ENCODE results near the gene SLC9A3. TPM values are rescaled to one million over a fixed set of nuclear protein-coding genes. Genes with fewer than 3 reads are reported as not detected.

The SLC9A3 gene
- total RNA-seq, 1 experiment from 2014 or later, result 0.85 TPM

- H3K23me2 ChIP-seq (ENCODE audit: insufficient read length, low read depth, low read length, poor library complexity, severe bottlenecking), result no peaks in the 10 kb centered on the region
- no peaks in the 10 kb centered on the region for H3K36me3 Mint-ChIP-seq (ENCODE audit: insufficient read depth in 1 of 3, low read depth in 3 of 3)
- no peak overlapping the region for H3K18ac ChIP-seq (ENCODE audit: insufficient read length, low read depth, low read length)
- no peak overlapping the region for H3K4me3 Mint-ChIP-seq
- H4K8ac ChIP-seq (replicated peaks; ENCODE audit: insufficient read length, low read depth, low read length), result no peak overlapping the region
- H4K91ac ChIP-seq (ENCODE audit: insufficient read length, low read depth, low read length), result no peak overlapping the region
- H2BK120ac ChIP-seq (ENCODE audit: low read depth, low read length, poor library complexity, severe bottlenecking), result no peak overlapping the region
- H2AK5ac ChIP-seq (ENCODE audit: insufficient read length, low read length), result no peak overlapping the region
- H3K9me3 ChIP-seq (ENCODE audit: control insufficient read depth, low read depth, low read length), result no peaks in the 10 kb centered on the region
- peaks cover 0 to 7% of the 10 kb centered on the region in 2 experiments; a peak in 1 of 4 replicates for H3K4me1 Mint-ChIP-seq
- H2BK15ac ChIP-seq (ENCODE audit: low read depth, low read length), result no peak overlapping the region
- no peak overlapping the region for H2BK5ac ChIP-seq (ENCODE audit: insufficient read length, low read length)
- no peaks in the 10 kb centered on the region for H3K9me3 Mint-ChIP-seq
- H4K5ac ChIP-seq (ENCODE audit: insufficient read length, low read depth, low read length), result no peak overlapping the region
- no peak overlapping the region; a peak in 1 of 7 replicates for H3K27ac Mint-ChIP-seq
- H3T11ph ChIP-seq (ENCODE audit: low read length), result no peak overlapping the region
- no peak overlapping the region for H3K23ac ChIP-seq (ENCODE audit: insufficient read length, low read depth, low read length)
- no peak for TF ChIP-seq CTCF (conservative IDR thresholded peaks at IDR 0.05)
- H3K14ac ChIP-seq (ENCODE audit: insufficient read depth, low read length), result no peak overlapping the region; the same call in 1 of the 2 replicates
- no peak overlapping the region for H3K4me2 ChIP-seq (ENCODE audit: insufficient read depth, insufficient read length, low read length)
- H3K4me1 ChIP-seq (ENCODE audit: insufficient read depth, low read length), result no peaks in the 10 kb centered on the region
- H3K9ac ChIP-seq (ENCODE audit: extremely low read depth, insufficient read length, low read length), result no peak overlapping the region
- no peak overlapping the region for H2AFZ ChIP-seq (ENCODE audit: low read length)
- H3K27me3 Mint-ChIP-seq (ENCODE audit: low read depth), result peaks cover 42% of the 10 kb centered on the region
- no peak overlapping the region for H3K4ac ChIP-seq (ENCODE audit: low read depth, low read length)
- no peaks in the 10 kb centered on the region for H3K79me2 ChIP-seq (ENCODE audit: insufficient read depth, low read length)
- H3K27ac ChIP-seq (ENCODE audit: insufficient read length, low read depth, low read length), result no peak overlapping the region
- no CpG with 5 or more reads among the region's 22 CpGs for WGBS (ENCODE audit: extremely low coverage, insufficient read length, low lambda C conversion rate)
- no peak overlapping the region for H2BK12ac ChIP-seq (ENCODE audit: insufficient read length, low read depth, low read length)
- no peak overlapping the region for H3K56ac ChIP-seq (ENCODE audit: insufficient read length, low read depth, low read length)
- no peaks in the 10 kb centered on the region for H3K79me1 ChIP-seq (ENCODE audit: insufficient read depth, low read depth, low read length, poor library complexity, severe bottlenecking)
- no peak overlapping the region for H2BK20ac ChIP-seq (ENCODE audit: low read depth, low read length, poor library complexity, severe bottlenecking)
- DNase-seq, result no peak
- no peaks in the 10 kb centered on the region for H4K20me1 ChIP-seq (ENCODE audit: control insufficient read depth, insufficient read depth, insufficient read length)
- no peaks in the 10 kb centered on the region for H3K27me3 ChIP-seq (ENCODE audit: insufficient read depth, low read length)
Measured at GRCh38 chr5:537098-537497, 12.8 kb upstream of the SLC9A3 start.

Data from H9 (cell line).